ENCODE results near the gene MED12. TPM values are rescaled to one million over a fixed set of nuclear protein-coding genes. Genes with fewer than 3 reads are reported as not detected.

MED12 gene
- total and polyA plus RNA-seq, 7 donors: 4.9 to 27.6 (median 17.4) TPM

GRCh38 chrX:71154196-71154595 lies 35.8 kb downstream of the MED12 start:
- intact Hi-C loops (cut with DNase I): no loop called here
- no peak for DNase-seq

GRCh38 chrX:71154641-71155040 lies 36.2 kb downstream of the MED12 start:
- intact Hi-C loops (cut with DNase I): no loop called here
- no peaks in the 10 kb centered on the region for H3K27me3 ChIP-seq
- H3K4me3 ChIP-seq: no peak overlapping the region
- no peak overlapping the region for H3K27ac ChIP-seq
- H3K4me1 ChIP-seq: no peaks in the 10 kb centered on the region
- no peaks in the 10 kb centered on the region for H3K9me3 ChIP-seq
- H3K36me3 ChIP-seq: no peaks in the 10 kb centered on the region
- 74 to 79% methylated on average over 3 of the region's 3 CpGs for WGBS, 2 donors
- no peak for DNase-seq
- no peak for TF ChIP-seq POLR2A (IDR thresholded peaks at IDR 0.05)
- no peak for TF ChIP-seq EP300 (IDR thresholded peaks at IDR 0.05)
- no peak for TF ChIP-seq CTCF (IDR thresholded peaks at IDR 0.05)
- no peak for TF ChIP-seq POLR2AphosphoS5 (IDR thresholded peaks at IDR 0.05)

More at GRCh38 chrX:71154196-71154595, 35.8 kb downstream of the MED12 start:
- Histone ChIP-seq H3K27me3 (no peaks in the 10 kb centered on the region), H3K27ac (no peak overlapping the region), H3K36me3 (no peaks in the 10 kb centered on the region), H3K9me3 (no peaks in the 10 kb centered on the region), H3K4me1 (no peaks in the 10 kb centered on the region), H3K4me3 (no peak overlapping the region)
- TF ChIP-seq POLR2AphosphoS5 (IDR thresholded peaks at IDR 0.05) (no peak), POLR2A (IDR thresholded peaks at IDR 0.05) (no peak), CTCF (IDR thresholded peaks at IDR 0.05) (no peak), EP300 (IDR thresholded peaks at IDR 0.05) (no peak)
- WGBS, 2 donors: 92 to 94% methylated on average over 7 of the region's 7 CpGs

- Histone ChIP-seq H3K36me3 (no peaks in the 10 kb centered on the region), H3K4me3 (no peak overlapping the region), H3K4me1 (no peaks in the 10 kb centered on the region), H3K27me3 (no peaks in the 10 kb centered on the region), H3K27ac (no peak overlapping the region), H3K9me3 (no peaks in the 10 kb centered on the region)
- no peak for DNase-seq
- TF ChIP-seq CTCF (IDR thresholded peaks at IDR 0.05) (no peak), POLR2A (IDR thresholded peaks at IDR 0.05) (no peak), POLR2AphosphoS5 (IDR thresholded peaks at IDR 0.05) (no peak), EP300 (IDR thresholded peaks at IDR 0.05) (no peak)
- intact Hi-C loops (cut with DNase I): no loop called here
- WGBS, 2 donors: 98% methylated on average over 6 of the region's 6 CpGs
Observed at GRCh38 chrX:71158603-71159002, 40.2 kb downstream of the MED12 start.

- no peak for TF ChIP-seq CTCF (IDR thresholded peaks at IDR 0.05)
- no peak for TF ChIP-seq POLR2A (IDR thresholded peaks at IDR 0.05)
- no peak for TF ChIP-seq EP300 (IDR thresholded peaks at IDR 0.05)
- TF ChIP-seq POLR2AphosphoS5 (IDR thresholded peaks at IDR 0.05): no peak
- H3K27me3 ChIP-seq: no peaks in the 10 kb centered on the region
- no peaks in the 10 kb centered on the region for H3K4me1 ChIP-seq
- H3K9me3 ChIP-seq: no peaks in the 10 kb centered on the region
- 77 to 86% methylated on average over 5 of the region's 5 CpGs for WGBS, 2 donors
- no peak for DNase-seq
- H3K36me3 ChIP-seq: no peaks in the 10 kb centered on the region
- H3K27ac ChIP-seq: no peak overlapping the region
- no peak overlapping the region for H3K4me3 ChIP-seq
- intact Hi-C loops (cut with DNase I): no loop called here
Observed at GRCh38 chrX:71159335-71159734, 40.9 kb downstream of the MED12 start.

GRCh38 chrX:71160475-71160874 lies 42.1 kb downstream of the MED12 start:
- H3K9me3 ChIP-seq: no peaks in the 10 kb centered on the region
- no peaks in the 10 kb centered on the region for H3K27me3 ChIP-seq
- H3K4me1 ChIP-seq: no peaks in the 10 kb centered on the region
- H3K4me3 ChIP-seq: no peak overlapping the region
- TF ChIP-seq CTCF (IDR thresholded peaks at IDR 0.05) (no peak), POLR2AphosphoS5 (IDR thresholded peaks at IDR 0.05) (no peak), POLR2A (IDR thresholded peaks at IDR 0.05) (no peak), EP300 (IDR thresholded peaks at IDR 0.05) (no peak)
- no peak for DNase-seq
- intact Hi-C loops (cut with DNase I): no loop called here
- H3K36me3 ChIP-seq: no peaks in the 10 kb centered on the region
- WGBS, 2 donors: 96 to 98% methylated on average over 3 of the region's 3 CpGs
- no peak overlapping the region for H3K27ac ChIP-seq
